Neural progenitor cell (in vitro differentiated cells): Measurements from ENCODE around the gene NEURL1. TPM values are rescaled to one million over a fixed set of nuclear protein-coding genes. Genes with fewer than 3 reads are reported as not detected.
A peak's percentile ranks its signal among the peaks of the same experiment; 100 is the strongest.

ENCODE experiments used
- DNase-seq: peaks from one replicate; pipeline ENCODE4 v3.0.0-alpha.2; 2016; ENCODE audit warnings: low spot score
- H2AFZ ChIP-seq: fragments of 200-600 bp; sonication (generic); replicated peaks from 2 replicates; pipeline ENCODE4 v1.6.1; 2016; ENCODE audit warnings: antibody characterized with exemption
- H3F3A ChIP-seq: fragments of 200-600 bp; sonication (generic); 2 replicates; pipeline ENCODE4 v1.6.1; 2016; ENCODE audit warnings: antibody characterized with exemption, low read depth
- H3K27ac ChIP-seq: fragments of 200-600 bp; sonication (generic); 2 replicates; pipeline ENCODE4 v1.5.1; 2016; ENCODE audit warnings: mild to moderate bottlenecking
- H3K27me3 ChIP-seq: fragments of 200-600 bp; sonication (generic); 2 replicates; pipeline ENCODE4 v1.6.1; 2016; ENCODE audit warnings: mild to moderate bottlenecking, moderate library complexity
- H3K36me3 ChIP-seq: fragments of 200-600 bp; sonication (generic); 2 replicates; pipeline ENCODE4 v1.5.1; 2016
- H3K4me1 ChIP-seq: fragments of 200-600 bp; sonication (generic); 2 replicates; pipeline ENCODE4 v1.6.1; 2016; ENCODE audit warnings: mixed run types
- H3K4me2 ChIP-seq: fragments of 200-600 bp; sonication (generic); 2 replicates; pipeline ENCODE4 v1.6.1; 2016
- H3K4me3 ChIP-seq: fragments of 200-600 bp; sonication (generic); 2 replicates; pipeline ENCODE4 v1.5.1; 2016
- H3K79me2 ChIP-seq: fragments of 200-600 bp; sonication (generic); 2 replicates; pipeline ENCODE4 v1.6.1; 2016; ENCODE audit warnings: low read depth
- H3K9ac ChIP-seq: fragments of 200-600 bp; sonication (generic); 2 replicates; pipeline ENCODE4 v1.6.1; 2016
- H3K9me3 ChIP-seq: fragments of 200-600 bp; sonication (generic); 2 replicates; pipeline ENCODE4 v1.5.1; 2016; ENCODE audit warnings: low read depth
- H4K20me1 ChIP-seq: fragments of 200-600 bp; sonication (generic); 2 replicates; pipeline ENCODE4 v1.6.1; 2016; ENCODE audit warnings: low read depth
- H3K27ac Mint-ChIP-seq: 3 replicates; pipeline ENCODE4 v1.8.0; 2021; ENCODE audit warnings: mixed read lengths
- H3K27me3 Mint-ChIP-seq: 2 replicates; pipeline ENCODE4 v1.8.0; 2022; ENCODE audit warnings: low read depth, mild to moderate bottlenecking, inconsistent platforms, moderate library complexity, mixed read lengths; ENCODE audit not compliant: insufficient read depth
- H3K36me3 Mint-ChIP-seq: 3 replicates; pipeline ENCODE4 v1.8.0; 2021; ENCODE audit warnings: mixed read lengths
- H3K4me1 Mint-ChIP-seq: 3 replicates; pipeline ENCODE4 v1.8.0; 2021; ENCODE audit warnings: mixed read lengths
- H3K4me3 Mint-ChIP-seq: 3 replicates; pipeline ENCODE4 v1.8.0; 2021; ENCODE audit warnings: mild to moderate bottlenecking, moderate library complexity, mixed read lengths
- H3K9me3 Mint-ChIP-seq: 3 replicates; pipeline ENCODE4 v1.8.0; 2020; ENCODE audit warnings: mixed read lengths
- CTCF ChIP-seq: fragments of 200-600 bp; sonication (generic); IDR thresholded peaks from 2 replicates; pipeline ENCODE4 v1.5.1; 2017; ENCODE audit warnings: antibody characterized with exemption, mild to moderate bottlenecking
- EZH2 ChIP-seq: fragments of 200-600 bp; sonication (generic); IDR thresholded peaks from 2 replicates; pipeline ENCODE4 v1.6.1; 2017; ENCODE audit warnings: antibody characterized with exemption, mild to moderate bottlenecking, moderate library complexity
- EZH2phosphoT487 ChIP-seq: fragments of 200-600 bp; sonication (generic); IDR thresholded peaks from 2 replicates; pipeline ENCODE4 v1.6.1; 2017; ENCODE audit warnings: antibody characterized with exemption
- total RNA-seq: library from RNA; depleted of rRNA; stranded (reverse); fragments of >200 nt; gene quantifications from 2 replicates; pipeline ENCODE4 v1.2.3, GENCODE V29; 2015; ENCODE audit warnings: low replicate concordance

Gene NEURL1
- total RNA-seq, 1 donor from 2014 or later = 0.06 TPM

GRCh38 chr10:103550229-103550628 lies 56.7 kb downstream of the NEURL1 start:
- no peaks in the 10 kb centered on the region for H4K20me1 ChIP-seq
- H3K27me3 Mint-ChIP-seq = peaks cover 14% of the 10 kb centered on the region
- no peak overlapping the region for H3K4me2 ChIP-seq
- H2AFZ ChIP-seq = no peak overlapping the region
- H3K4me1 Mint-ChIP-seq = peaks cover 24% of the 10 kb centered on the region
- no peaks in the 10 kb centered on the region for H3K9me3 Mint-ChIP-seq
- peaks cover 9% of the 10 kb centered on the region for H3K4me1 ChIP-seq
- H3K9me3 ChIP-seq = no peaks in the 10 kb centered on the region
- no peak for DNase-seq
- peaks cover 5% of the 10 kb centered on the region for H3F3A ChIP-seq
- no peaks in the 10 kb centered on the region for H3K36me3 Mint-ChIP-seq
- H3K27me3 ChIP-seq = peaks cover 13% of the 10 kb centered on the region
- H3K27ac ChIP-seq = no peak overlapping the region
- no peak overlapping the region for H3K4me3 Mint-ChIP-seq
- no peak overlapping the region for H3K9ac ChIP-seq
- H3K36me3 ChIP-seq = no peaks in the 10 kb centered on the region
- TF ChIP-seq EZH2 (no peak), CTCF (no peak), EZH2phosphoT487 (no peak)
- H3K79me2 ChIP-seq = no peaks in the 10 kb centered on the region
- H3K27ac Mint-ChIP-seq = peak overlapping the region; percentile 65
- no peak overlapping the region for H3K4me3 ChIP-seq

GRCh38 chr10:103551619-103552602 lies 58.4 kb downstream of the NEURL1 start:
- Mint-ChIP-seq H3K4me3 (peak overlapping the region; percentile 20), H3K4me1 (peaks cover 23% of the 10 kb centered on the region), H3K27me3 (peaks cover 20% of the 10 kb centered on the region), H3K9me3 (no peaks in the 10 kb centered on the region), H3K27ac (no peak overlapping the region), H3K36me3 (no peaks in the 10 kb centered on the region)
- H3K27ac ChIP-seq = no peak overlapping the region
- no peaks in the 10 kb centered on the region for H3K79me2 ChIP-seq
- peaks cover 5% of the 10 kb centered on the region for H3F3A ChIP-seq
- TF ChIP-seq CTCF = no peak
- no peak for TF ChIP-seq EZH2
- TF ChIP-seq EZH2phosphoT487 = no peak
- no peak overlapping the region for H3K4me2 ChIP-seq
- H2AFZ ChIP-seq = no peak overlapping the region
- H3K9ac ChIP-seq = no peak overlapping the region
- no peaks in the 10 kb centered on the region for H3K9me3 ChIP-seq
- peaks cover 15% of the 10 kb centered on the region for H3K4me1 ChIP-seq
- DNase-seq = no peak
- H3K4me3 ChIP-seq = no peak overlapping the region
- no peaks in the 10 kb centered on the region for H4K20me1 ChIP-seq
- H3K27me3 ChIP-seq = peaks cover 30% of the 10 kb centered on the region
- H3K36me3 ChIP-seq = no peaks in the 10 kb centered on the region

GRCh38 chr10:103552856-103553742 lies 59.6 kb downstream of the NEURL1 start:
- H3K36me3 Mint-ChIP-seq = no peaks in the 10 kb centered on the region
- peaks cover 15% of the 10 kb centered on the region for H3K4me1 Mint-ChIP-seq
- Histone ChIP-seq H3K9ac (no peak overlapping the region), H3K27ac (no peak overlapping the region), H3K27me3 (peaks cover 33% of the 10 kb centered on the region), H3F3A (peaks cover 5% of the 10 kb centered on the region), H3K4me2 (no peak overlapping the region), H3K9me3 (no peaks in the 10 kb centered on the region), H4K20me1 (no peaks in the 10 kb centered on the region), H2AFZ (no peak overlapping the region), H3K4me3 (no peak overlapping the region), H3K36me3 (no peaks in the 10 kb centered on the region), H3K79me2 (no peaks in the 10 kb centered on the region), H3K4me1 (peaks cover 7% of the 10 kb centered on the region)
- no peak overlapping the region for H3K4me3 Mint-ChIP-seq
- no peak overlapping the region for H3K27ac Mint-ChIP-seq
- no peaks in the 10 kb centered on the region for H3K9me3 Mint-ChIP-seq
- H3K27me3 Mint-ChIP-seq = peaks cover 20% of the 10 kb centered on the region
- no peak for DNase-seq
- no peak for TF ChIP-seq EZH2
- no peak for TF ChIP-seq EZH2phosphoT487
- TF ChIP-seq CTCF = no peak
